IMR-90 (cell line): ENCODE data around the gene PI4KA. TPM values are rescaled to one million over a fixed set of nuclear protein-coding genes. Genes with fewer than 3 reads are reported as not detected.

Source experiments
- ATAC-seq: fragments of 200-7000 bp; cut with Tn5 transposase; 2 replicates; pipeline ENCODE4 v1.9.1; 2020; ENCODE audit warnings: low read depth, mild to moderate bottlenecking, moderate library complexity
- BruUV-seq: library from RNA; stranded (reverse); fragments of 400-500 nt; replicated peaks from 2 replicates; lab custom pipeline; 2021; lab: Mats Ljungman, UMichigan
- CTCF ChIA-PET: fragments of 300-600 bp; formaldehyde crosslinking; extraction: SDS; loops from one replicate; lab custom pipeline; 2021; ENCODE audit warnings: antibody characterized with exemption; lab: Yijun Ruan, JAX
- POLR2A ChIA-PET: fragments of 300-600 bp; sonication (Branson Sonifier 250); formaldehyde crosslinking; loops from one replicate; lab custom pipeline; 2022; ENCODE audit warnings: antibody characterized with exemption; ENCODE audit not compliant: unreplicated experiment; lab: Charles Lee
- DNase-seq: peaks from one replicate; pipeline ENCODE4 v3.0.0; 2013
- H2AFZ ChIP-seq: replicated peaks from 2 replicates; pipeline ENCODE3; 2013; ENCODE audit warnings: low read length, mild to moderate bottlenecking; ENCODE audit not compliant: poor library complexity
- H2AK5ac ChIP-seq: 2 replicates; pipeline ENCODE4 v1.6.1; 2013; ENCODE audit warnings: low read depth, low read length, inconsistent platforms
- H2AK9ac ChIP-seq: replicated peaks from 2 replicates; pipeline ENCODE3; 2013; ENCODE audit warnings: mild to moderate bottlenecking, low read depth, low read length, moderate library complexity; ENCODE audit not compliant: poor library complexity
- H2BK120ac ChIP-seq: 2 replicates; pipeline ENCODE4 v1.6.1; 2013; ENCODE audit warnings: low read depth, low read length, inconsistent platforms
- H2BK15ac ChIP-seq: 3 replicates; pipeline ENCODE4 v1.6.1; 2013; ENCODE audit warnings: low read depth, low read length, inconsistent platforms
- H2BK20ac ChIP-seq: 2 replicates; pipeline ENCODE4 v1.6.1; 2013; ENCODE audit warnings: low read depth, mild to moderate bottlenecking, inconsistent platforms, low read length, moderate library complexity
- H2BK5ac ChIP-seq: 2 replicates; pipeline ENCODE4 v1.6.1; 2013; ENCODE audit warnings: mild to moderate bottlenecking, low read depth, low read length, inconsistent platforms; ENCODE audit not compliant: poor library complexity, severe bottlenecking
- H3K14ac ChIP-seq: replicated peaks from 2 replicates; pipeline ENCODE4 v1.6.1; 2013; ENCODE audit warnings: low read depth, low read length, inconsistent platforms
- H3K18ac ChIP-seq: 2 replicates; pipeline ENCODE4 v1.6.1; 2013; ENCODE audit warnings: low read depth, low read length, control low read depth
- H3K23ac ChIP-seq: 2 replicates; pipeline ENCODE4 v1.6.1; 2013; ENCODE audit warnings: low read depth, low read length, inconsistent platforms
- H3K27ac ChIP-seq: 2 replicates; pipeline ENCODE4 v1.5.1; 2013; ENCODE audit warnings: mild to moderate bottlenecking, control low read depth, low read length; ENCODE audit not compliant: insufficient read depth
- H3K27me3 ChIP-seq: 2 replicates; pipeline ENCODE4 v1.6.1; 2013; ENCODE audit warnings: low read length; ENCODE audit not compliant: control insufficient read depth, insufficient read depth
- H3K36me3 ChIP-seq: 2 replicates; pipeline ENCODE4 v1.6.1; 2013; ENCODE audit warnings: low read length, mixed read lengths; ENCODE audit not compliant: control insufficient read depth, insufficient read depth
- H3K4ac ChIP-seq: 2 replicates; pipeline ENCODE4 v1.6.1; 2013; ENCODE audit warnings: low read depth, low read length, inconsistent platforms
- H3K4me1 ChIP-seq: 2 replicates; pipeline ENCODE4 v1.6.1; 2013; ENCODE audit warnings: low read length, mixed read lengths; ENCODE audit not compliant: control insufficient read depth, insufficient read depth
- H3K4me2 ChIP-seq: 2 replicates; pipeline ENCODE4 v1.6.1; 2013; ENCODE audit warnings: low read depth, mild to moderate bottlenecking, control low read depth, low read length, moderate library complexity
- H3K4me3 ChIP-seq: 2 replicates; pipeline ENCODE4 v1.5.1; 2013; ENCODE audit warnings: low read depth, mild to moderate bottlenecking, control low read depth, low read length, moderate library complexity; ENCODE audit not compliant: insufficient read depth
- H3K56ac ChIP-seq: 2 replicates; pipeline ENCODE4 v1.6.1; 2013; ENCODE audit warnings: low read length, inconsistent platforms; ENCODE audit not compliant: insufficient read depth; ENCODE audit errors: extremely low read depth
- H3K79me1 ChIP-seq, 2 experiments: 2 replicates each; pipeline ENCODE4 v1.6.1; 2013; ENCODE audit warnings: low read length in 2 of 2, inconsistent platforms in 1 of 2, low read depth in 1 of 2
- H3K9ac ChIP-seq: 2 replicates; pipeline ENCODE4 v1.6.1; 2013; ENCODE audit warnings: low read depth, low read length, control low read depth
- H3K9me1 ChIP-seq: 2 replicates; pipeline ENCODE4 v1.6.1; 2013; ENCODE audit warnings: low read length, inconsistent platforms; ENCODE audit not compliant: insufficient read depth
- H3K9me3 ChIP-seq: 2 replicates; pipeline ENCODE4 v1.6.1; 2013; ENCODE audit warnings: low read length; ENCODE audit not compliant: control insufficient read depth, insufficient read depth
- H4K20me1 ChIP-seq: 2 replicates; pipeline ENCODE4 v1.6.1; 2013; ENCODE audit warnings: low read length, inconsistent platforms; ENCODE audit not compliant: insufficient read depth
- H4K5ac ChIP-seq: 2 replicates; pipeline ENCODE4 v1.6.1; 2013; ENCODE audit warnings: mild to moderate bottlenecking, low read depth, low read length, control low read depth
- H4K8ac ChIP-seq, 2 experiments: 2 replicates each; pipeline ENCODE4 v1.6.1; 2013; ENCODE audit warnings: low read depth in 2 of 2, low read length in 2 of 2, control low read depth in 1 of 2, inconsistent platforms in 1 of 2
- H4K91ac ChIP-seq: 2 replicates; pipeline ENCODE4 v1.6.1; 2013; ENCODE audit warnings: low read depth, low read length, inconsistent platforms; ENCODE audit not compliant: insufficient read depth
- BHLHE40 ChIP-seq: fragments of 150-350 bp; IDR thresholded peaks from 2 replicates; pipeline ENCODE4 v1.6.1; 2016; ENCODE audit warnings: mild to moderate bottlenecking, low read depth, low read length
- CEBPB ChIP-seq: IDR thresholded peaks from 2 replicates; pipeline ENCODE4 v1.6.1; 2012; ENCODE audit warnings: low read depth, low read length, improper control_type of control experiment
- CHD1 ChIP-seq: IDR thresholded peaks from 2 replicates; pipeline ENCODE4 v1.6.1; 2012; ENCODE audit warnings: low read depth, low read length, improper control_type of control experiment
- CTCF ChIP-seq: conservative IDR thresholded peaks from 2 replicates; pipeline ENCODE4 v1.5.1; 2012; ENCODE audit warnings: mild to moderate bottlenecking, low read depth, low read length, improper control_type of control experiment
- ELK1 ChIP-seq: fragments of 150-350 bp; IDR thresholded peaks from 2 replicates; pipeline ENCODE4 v1.6.1; 2016; ENCODE audit warnings: low read depth, mild to moderate bottlenecking, low read length, moderate library complexity, borderline replicate concordance
- FOS ChIP-seq: fragments of 150-350 bp; IDR thresholded peaks from 2 replicates; pipeline ENCODE4 v1.6.1; 2016; ENCODE audit warnings: low read depth, low read length
- MAFK ChIP-seq: IDR thresholded peaks from 2 replicates; pipeline ENCODE4 v1.6.1; 2012; ENCODE audit warnings: low read depth, low read length, improper control_type of control experiment
- MAZ ChIP-seq: IDR thresholded peaks from 2 replicates; pipeline ENCODE4 v1.6.1; 2012; ENCODE audit warnings: low read depth, mild to moderate bottlenecking, low read length, improper control_type of control experiment, moderate library complexity, borderline replicate concordance
- MXI1 ChIP-seq: IDR thresholded peaks from 2 replicates; pipeline ENCODE4 v1.6.1; 2012; ENCODE audit warnings: low read depth, mild to moderate bottlenecking, low read length, moderate library complexity, borderline replicate concordance
- POLR2A ChIP-seq: IDR thresholded peaks from 2 replicates; pipeline ENCODE4 v1.6.1; 2012; ENCODE audit warnings: mild to moderate bottlenecking, low read depth, low read length
- RAD21 ChIP-seq: IDR thresholded peaks from 2 replicates; pipeline ENCODE4 v1.6.1; 2012; ENCODE audit warnings: low read length, improper control_type of control experiment
- RCOR1 ChIP-seq: IDR thresholded peaks from 2 replicates; pipeline ENCODE4 v1.6.1; 2012; ENCODE audit warnings: mild to moderate bottlenecking, low read length, improper control_type of control experiment; ENCODE audit not compliant: insufficient replicate concordance
- RFX5 ChIP-seq: IDR thresholded peaks from 2 replicates; pipeline ENCODE4 v1.8.0; 2012; ENCODE audit warnings: low read depth, mild to moderate bottlenecking, low read length, moderate library complexity
- SMC3 ChIP-seq: fragments of 150-350 bp; IDR thresholded peaks from 2 replicates; pipeline ENCODE4 v1.6.1; 2016; ENCODE audit warnings: low read depth, mild to moderate bottlenecking, antibody characterized with exemption, low read length, moderate library complexity
- USF2 ChIP-seq: fragments of 150-350 bp; IDR thresholded peaks from 2 replicates; pipeline ENCODE4 v1.6.1; 2017; ENCODE audit warnings: mild to moderate bottlenecking, antibody characterized with exemption, low read length, low read depth
- WGBS, 2 experiments: methylation state at CpG; one replicate each; pipeline versions ENCODE4 v1.1.5 to v1.1.7; 2013; ENCODE audit warnings: missing lambda C conversion rate in 2 of 2; ENCODE audit not compliant: insufficient read length in 1 of 2; ENCODE audit errors: extremely low coverage in 2 of 2; 5-methylcytosine and 5-hydroxymethylcytosine counted together
- dilution Hi-C: fragments of 300-500 bp; cut with HindIII; formaldehyde crosslinking; loops from one replicate; pipeline ENCODE4 v1.14.3; 2018; ENCODE audit warnings: low sequenced_read_pairs; ENCODE audit not compliant: unreplicated experiment
- in situ Hi-C: fragments of 300-500 bp; cut with MboI; formaldehyde crosslinking; loops from 3 replicates; pipeline ENCODE4 v1.14.3; 2019; ENCODE audit warnings: low sequenced_read_pairs, inconsistent platforms, mixed read lengths
- intact Hi-C: fragments of 100-400 bp; cut with micrococcal nuclease; formaldehyde crosslinking; loops from 2 replicates; pipeline ENCODE4 v1.10.0; 2022
- polyA plus RNA-seq, 3 experiments: library from polyadenylated mRNA; depleted of rRNA; stranded (reverse); fragments of >200 nt; gene quantifications; 2 replicates each; pipeline ENCODE4 v1.2.3, GENCODE V29; 2012; ENCODE audit warnings: low replicate concordance in 1 of 3
- total RNA-seq: library from RNA; depleted of rRNA; stranded (reverse); fragments of >200 nt; gene quantifications from 2 replicates; pipeline ENCODE4 v1.2.3, GENCODE V29; 2012

The PI4KA gene
- total and polyA plus RNA-seq, 2 of the 4 experiments (the other 2 are of a cell fraction): 16.8 to 35.5 TPM

- Histone ChIP-seq H2BK120ac (peak overlapping the region; percentile 46; the same call in 1 of the 2 replicates), H3K23ac (no peak overlapping the region), H3K79me1 (peaks cover 4 to 39% of the 10 kb centered on the region in 2 experiments; a peak in 3 of 4 replicates), H2BK15ac (no peak overlapping the region), H3K36me3 (peaks cover 16% of the 10 kb centered on the region), H3K18ac (no peak overlapping the region), H3K4ac (peak overlapping the region; percentile 29; the same call in 1 of the 2 replicates), H4K91ac (no peak overlapping the region), H3K9me1 (peaks cover 34% of the 10 kb centered on the region), H2AK9ac (no peak overlapping the region), H2AFZ (peak overlapping the region; percentile 35), H4K8ac (peak overlapping the region in 1 of 2 experiments; percentile 6; a peak in 1 of 4 replicates), H2BK5ac (no peak overlapping the region), H4K5ac (no peak overlapping the region), H3K4me2 (no peak overlapping the region), H2BK20ac (peak overlapping the region; percentile 9; the same call in 1 of the 2 replicates), H3K9me3 (no peaks in the 10 kb centered on the region), H3K56ac (no peak overlapping the region), H3K27me3 (no peaks in the 10 kb centered on the region), H2AK5ac (peak overlapping the region; percentile 44; the same call in 1 of the 2 replicates), H3K27ac (no peak overlapping the region), H3K9ac (no peak overlapping the region), H3K14ac (no peak overlapping the region), H4K20me1 (peaks cover 3% of the 10 kb centered on the region; the same call in 1 of the 2 replicates), H3K4me3 (no peak overlapping the region), H3K4me1 (peaks cover 8% of the 10 kb centered on the region)
- 100% methylated on average over 1 of the region's 4 CpGs; no CpG with 5 or more reads in 1 of the 2 experiments for WGBS, 2 experiments
- BruUV-seq: no TSS peak
- in situ Hi-C loops (loop anchor here (10.0 kb wide), 1 partner anchor 58 kb away; no protein-coding TSS in a partner anchor), intact Hi-C loops (no loop called here), dilution Hi-C loops (no loop called here)
- ChIA-PET CTCF (no interaction called here), POLR2A (no interaction called here)
- DNase-seq (no peak), ATAC-seq (no peak)
- TF ChIP-seq CTCF: no peak
- TF ChIP-seq RFX5: no peak
- no peak for TF ChIP-seq MXI1
- no peak for TF ChIP-seq MAZ
- no peak for TF ChIP-seq RCOR1
- no peak for TF ChIP-seq MAFK
- no peak for TF ChIP-seq ELK1
- no peak for TF ChIP-seq BHLHE40
- TF ChIP-seq POLR2A: no peak
- no peak for TF ChIP-seq RAD21
- TF ChIP-seq FOS: no peak
- TF ChIP-seq CEBPB: no peak
- no peak for TF ChIP-seq SMC3
- TF ChIP-seq USF2: no peak
- no peak for TF ChIP-seq CHD1
Measured at GRCh38 chr22:20782596-20783299, 75.9 kb downstream of the PI4KA start.
